ENCODE results near the gene CITED1.

- no peak for TF ChIP-seq CTCF (IDR thresholded peaks at IDR 0.05)
- no peak for TF ChIP-seq POLR2A (IDR thresholded peaks at IDR 0.05)
Observed at GRCh38 chrX:72349190-72349589, 43.5 kb upstream of the CITED1 start.
